ENCODE results near the gene CHI3L1. TPM values are rescaled to one million over a fixed set of nuclear protein-coding genes. Genes with fewer than 3 reads are reported as not detected.
A peak's percentile ranks its signal among the peaks of the same experiment; 100 is the strongest.

CHI3L1 gene
- total RNA-seq, 4 donors from 2014 or later: 1.3 to 2.1 (median 1.7) TPM; not detected in 1

- intact Hi-C loops (cut with DNase I): no loop called here
- TF ChIP-seq EP300 (IDR thresholded peaks at IDR 0.05) (no peak), POLR2AphosphoS5 (IDR thresholded peaks at IDR 0.05) (no peak)
- no peaks in the 10 kb centered on the region for H3K9me3 ChIP-seq
- WGBS: 54% methylated on average over 1 of the region's 1 CpG
- H3K27ac ChIP-seq (replicated peaks in 1 of 4): no peak overlapping the region
- H3K4me3 ChIP-seq: no peak overlapping the region
- H3K36me3 ChIP-seq: no peaks in the 10 kb centered on the region
- H3K27me3 ChIP-seq: peaks cover 0 to 29% (median 0%) of the 10 kb centered on the region in 4 donors
- H3K4me1 ChIP-seq: peaks cover 0 to 6% (median 0%) of the 10 kb centered on the region in 4 donors
- no peak for DNase-seq (ENCODE audit: extremely low spot score)
Measured at GRCh38 chr1:203219171-203219570, 32.7 kb upstream of the CHI3L1 start.

- TF ChIP-seq POLR2A (IDR thresholded peaks at IDR 0.05; ENCODE audit: low read depth) (no peak), POLR2AphosphoS5 (IDR thresholded peaks at IDR 0.05) (no peak), CTCF (IDR thresholded peaks at IDR 0.05) (no peak), EP300 (IDR thresholded peaks at IDR 0.05) (no peak)
- H3K4me1 ChIP-seq: peaks cover 0 to 6% (median 0%) of the 10 kb centered on the region in 4 donors
- no peak overlapping the region for H3K4me3 ChIP-seq
- peaks cover 0 to 19% (median 0%) of the 10 kb centered on the region in 4 donors for H3K27me3 ChIP-seq
- no peaks in the 10 kb centered on the region for H3K36me3 ChIP-seq
- WGBS: 64% methylated on average over 6 of the region's 7 CpGs
- no peak for DNase-seq (ENCODE audit: extremely low spot score)
- H3K9me3 ChIP-seq: no peaks in the 10 kb centered on the region
- intact Hi-C loops (cut with DNase I): loop anchor here (1.0 kb wide), 1 partner anchor 178 kb away; no protein-coding TSS in a partner anchor
- H3K27ac ChIP-seq (replicated peaks in 1 of 4): no peak overlapping the region
Measured at GRCh38 chr1:203217668-203218067, 31.2 kb upstream of the CHI3L1 start.

GRCh38 chr1:203217139-203217655 is 30.7 kb upstream of the CHI3L1 start:
- Histone ChIP-seq H3K4me1 (peaks cover 0 to 6% (median 0%) of the 10 kb centered on the region in 4 donors), H3K27me3 (peaks cover 0 to 18% (median 0%) of the 10 kb centered on the region in 4 donors), H3K36me3 (no peaks in the 10 kb centered on the region), H3K4me3 (no peak overlapping the region), H3K27ac (replicated peaks in 1 of 4) (no peak overlapping the region), H3K9me3 (no peaks in the 10 kb centered on the region)
- DNase-seq (ENCODE audit: extremely low spot score): no peak
- intact Hi-C loops (cut with DNase I): loop anchor here (1.0 kb wide), 1 partner anchor 178 kb away; no protein-coding TSS in a partner anchor
- TF ChIP-seq CTCF (IDR thresholded peaks at IDR 0.05): no peak
- no peak for TF ChIP-seq EP300 (IDR thresholded peaks at IDR 0.05)
- no peak for TF ChIP-seq POLR2A (IDR thresholded peaks at IDR 0.05; ENCODE audit: low read depth)
- TF ChIP-seq POLR2AphosphoS5 (IDR thresholded peaks at IDR 0.05): no peak
- WGBS: 51% methylated on average over 6 of the region's 6 CpGs

GRCh38 chr1:203216274-203217138 is 30.0 kb upstream of the CHI3L1 start:
- Histone ChIP-seq H3K4me1 (peaks cover 0 to 6% (median 0%) of the 10 kb centered on the region in 4 donors), H3K36me3 (no peaks in the 10 kb centered on the region), H3K27ac (replicated peaks in 1 of 4) (no peak overlapping the region), H3K4me3 (no peak overlapping the region), H3K27me3 (peaks cover 0 to 18% (median 0%) of the 10 kb centered on the region in 4 donors), H3K9me3 (no peaks in the 10 kb centered on the region)
- peak; percentile 73 to 85 (median 76) for TF ChIP-seq CTCF (IDR thresholded peaks at IDR 0.05)
- no peak for TF ChIP-seq POLR2A (IDR thresholded peaks at IDR 0.05; ENCODE audit: low read depth)
- no peak for DNase-seq (ENCODE audit: extremely low spot score)
- whole genome bisulfite sequencing: 45% methylated on average over 14 of the region's 19 CpGs
- intact Hi-C loops (cut with DNase I): loop anchor here (1.0 kb wide), 1 partner anchor 177 kb away; no protein-coding TSS in a partner anchor

- 73% methylated on average over 6 of the region's 9 CpGs for WGBS
- peaks cover 0 to 18% (median 0%) of the 10 kb centered on the region in 4 donors for H3K27me3 ChIP-seq
- H3K4me3 ChIP-seq: no peak overlapping the region
- intact Hi-C loops (cut with DNase I): loop anchor here (2.0 kb wide), 1 partner anchor 99 kb away; no protein-coding TSS in a partner anchor
- peaks cover 0 to 6% (median 0%) of the 10 kb centered on the region in 4 donors for H3K4me1 ChIP-seq
- no peak overlapping the region for H3K27ac ChIP-seq (replicated peaks in 1 of 4)
- no peak for DNase-seq (ENCODE audit: extremely low spot score)
- TF ChIP-seq EP300 (IDR thresholded peaks at IDR 0.05) (no peak), CTCF (IDR thresholded peaks at IDR 0.05) (no peak), POLR2AphosphoS5 (IDR thresholded peaks at IDR 0.05) (no peak), POLR2A (IDR thresholded peaks at IDR 0.05; ENCODE audit: low read depth) (no peak)
- no peaks in the 10 kb centered on the region for H3K36me3 ChIP-seq
- no peaks in the 10 kb centered on the region for H3K9me3 ChIP-seq
Measured at GRCh38 chr1:203215573-203215972, 29.1 kb upstream of the CHI3L1 start.

Data from esophagus muscularis mucosa (tissue), 4 donors.